PFSK-1 (cell line): Measurements from ENCODE around the gene ZDHHC24.

Source experiments
- POLR2AphosphoS5 ChIP-seq: IDR thresholded peaks from 2 replicates; pipeline ENCODE4 v1.6.1; 2012; ENCODE audit warnings: low read depth, mild to moderate bottlenecking, control low read depth, low read length, moderate library complexity
- TF ChIP-seq, protein P1 (sequence below), 2 experiments: IDR thresholded peaks; 2 replicates each; pipeline versions ENCODE4 v1.6.1 to v1.8.0; 2011 to 2012; ENCODE audit warnings: low read depth in 2 of 2, low read length in 2 of 2, control low read depth in 1 of 2, inconsistent platforms in 1 of 2, mild to moderate bottlenecking in 1 of 2, moderate library complexity in 1 of 2; ENCODE audit not compliant: insufficient read depth in 1 of 2

DNA sequence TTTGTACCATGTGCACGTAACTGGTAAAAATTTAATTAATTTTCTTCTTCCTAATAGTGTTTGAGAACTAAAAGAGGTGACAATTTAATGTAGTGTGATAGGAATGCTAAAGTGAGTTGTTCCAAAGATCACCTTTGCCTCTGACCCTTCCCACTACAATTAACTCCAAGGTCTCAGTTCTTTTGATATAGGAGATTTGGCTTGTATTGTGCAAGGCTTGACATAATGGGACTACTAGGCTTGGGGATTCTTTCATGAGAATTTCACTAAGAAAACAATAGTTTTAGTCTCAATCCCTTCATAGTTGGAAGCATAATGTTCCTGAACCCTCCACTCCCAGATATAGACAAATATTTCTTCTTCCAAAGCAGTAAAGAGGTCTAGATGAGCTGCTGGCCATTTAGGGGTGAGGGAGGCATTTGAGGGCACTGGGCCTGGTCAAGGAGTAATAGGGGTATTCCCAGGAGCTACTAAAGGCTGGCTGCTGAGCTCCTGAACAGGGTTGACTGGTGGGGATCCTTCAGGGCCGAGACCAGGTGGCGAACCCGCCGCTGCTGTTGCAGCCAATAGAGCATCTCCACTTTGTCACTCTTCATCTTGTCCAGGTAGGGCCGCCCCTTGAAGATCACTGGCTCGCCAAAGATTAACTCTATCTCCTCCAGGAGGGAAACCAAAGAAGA is 44.3 kb upstream of the ZDHHC24 start:
- TF ChIP-seq POLR2AphosphoS5, result no peak
- TF ChIP-seq, protein P1, sequence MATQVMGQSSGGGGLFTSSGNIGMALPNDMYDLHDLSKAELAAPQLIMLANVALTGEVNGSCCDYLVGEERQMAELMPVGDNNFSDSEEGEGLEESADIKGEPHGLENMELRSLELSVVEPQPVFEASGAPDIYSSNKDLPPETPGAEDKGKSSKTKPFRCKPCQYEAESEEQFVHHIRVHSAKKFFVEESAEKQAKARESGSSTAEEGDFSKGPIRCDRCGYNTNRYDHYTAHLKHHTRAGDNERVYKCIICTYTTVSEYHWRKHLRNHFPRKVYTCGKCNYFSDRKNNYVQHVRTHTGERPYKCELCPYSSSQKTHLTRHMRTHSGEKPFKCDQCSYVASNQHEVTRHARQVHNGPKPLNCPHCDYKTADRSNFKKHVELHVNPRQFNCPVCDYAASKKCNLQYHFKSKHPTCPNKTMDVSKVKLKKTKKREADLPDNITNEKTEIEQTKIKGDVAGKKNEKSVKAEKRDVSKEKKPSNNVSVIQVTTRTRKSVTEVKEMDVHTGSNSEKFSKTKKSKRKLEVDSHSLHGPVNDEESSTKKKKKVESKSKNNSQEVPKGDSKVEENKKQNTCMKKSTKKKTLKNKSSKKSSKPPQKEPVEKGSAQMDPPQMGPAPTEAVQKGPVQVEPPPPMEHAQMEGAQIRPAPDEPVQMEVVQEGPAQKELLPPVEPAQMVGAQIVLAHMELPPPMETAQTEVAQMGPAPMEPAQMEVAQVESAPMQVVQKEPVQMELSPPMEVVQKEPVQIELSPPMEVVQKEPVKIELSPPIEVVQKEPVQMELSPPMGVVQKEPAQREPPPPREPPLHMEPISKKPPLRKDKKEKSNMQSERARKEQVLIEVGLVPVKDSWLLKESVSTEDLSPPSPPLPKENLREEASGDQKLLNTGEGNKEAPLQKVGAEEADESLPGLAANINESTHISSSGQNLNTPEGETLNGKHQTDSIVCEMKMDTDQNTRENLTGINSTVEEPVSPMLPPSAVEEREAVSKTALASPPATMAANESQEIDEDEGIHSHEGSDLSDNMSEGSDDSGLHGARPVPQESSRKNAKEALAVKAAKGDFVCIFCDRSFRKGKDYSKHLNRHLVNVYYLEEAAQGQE (IDR thresholded peaks at IDR 0.05; ENCODE audit: insufficient read depth in 1 of 2, low read depth in 2 of 2, low read length in 2 of 2), result no peak
